Activated effector memory CD4-positive, alpha-beta T cell treated with anti-CD3 and anti-CD28 coated beads, Interleukin-2, amount 50 U/mL, for 16 hours (primary cell): ENCODE data around the gene TIMM44.

ENCODE experiments used
- DNase-seq: peaks from one replicate; pipeline ENCODE4 v3.0.0-alpha.2; 2020

The TIMM44 gene, protein sequence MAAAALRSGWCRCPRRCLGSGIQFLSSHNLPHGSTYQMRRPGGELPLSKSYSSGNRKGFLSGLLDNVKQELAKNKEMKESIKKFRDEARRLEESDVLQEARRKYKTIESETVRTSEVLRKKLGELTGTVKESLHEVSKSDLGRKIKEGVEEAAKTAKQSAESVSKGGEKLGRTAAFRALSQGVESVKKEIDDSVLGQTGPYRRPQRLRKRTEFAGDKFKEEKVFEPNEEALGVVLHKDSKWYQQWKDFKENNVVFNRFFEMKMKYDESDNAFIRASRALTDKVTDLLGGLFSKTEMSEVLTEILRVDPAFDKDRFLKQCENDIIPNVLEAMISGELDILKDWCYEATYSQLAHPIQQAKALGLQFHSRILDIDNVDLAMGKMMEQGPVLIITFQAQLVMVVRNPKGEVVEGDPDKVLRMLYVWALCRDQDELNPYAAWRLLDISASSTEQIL

DNA sequence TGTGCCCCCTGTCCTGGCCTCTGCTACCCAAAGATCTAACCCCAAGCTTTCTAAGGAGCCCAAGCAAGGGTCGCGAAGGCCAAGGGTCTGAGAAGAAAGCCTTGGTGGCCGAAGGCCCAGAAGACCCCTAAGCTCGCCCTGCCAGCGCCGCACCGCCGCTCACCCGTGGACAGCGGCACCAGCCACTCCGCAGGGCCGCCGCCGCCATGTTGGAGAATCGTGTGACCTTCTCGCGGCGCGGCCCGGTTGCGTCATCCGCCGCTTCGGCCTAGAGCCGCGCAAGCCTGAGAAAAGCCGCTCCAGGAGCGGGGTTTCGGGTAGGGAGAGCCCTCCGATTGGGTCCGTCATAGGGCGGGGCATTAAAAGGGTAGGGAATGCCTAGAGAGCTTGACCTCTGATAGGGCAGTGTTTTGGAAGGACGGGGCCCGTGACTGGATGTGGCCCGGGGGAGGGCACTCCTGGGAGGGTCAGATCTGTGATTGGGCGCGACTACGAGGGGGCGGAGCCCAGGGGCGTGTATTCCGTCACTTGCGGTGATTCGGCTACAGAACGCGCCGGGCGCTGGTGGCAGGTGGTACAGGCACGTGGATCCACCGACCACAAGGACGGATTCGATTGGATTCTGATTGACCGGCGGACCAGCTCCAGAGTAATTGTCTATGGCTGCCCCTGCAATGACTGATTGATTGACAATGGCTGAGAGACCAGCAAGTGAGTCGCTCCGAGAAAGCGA is at the start of gene TIMM44:
Gene TIMM44, minus strand, starts transcription at position 223 of the 733 bp plus-strand sequence. Its CDS starts 15 bp downstream, at position 208.
- DNase-seq, result peak; percentile 100

DNA sequence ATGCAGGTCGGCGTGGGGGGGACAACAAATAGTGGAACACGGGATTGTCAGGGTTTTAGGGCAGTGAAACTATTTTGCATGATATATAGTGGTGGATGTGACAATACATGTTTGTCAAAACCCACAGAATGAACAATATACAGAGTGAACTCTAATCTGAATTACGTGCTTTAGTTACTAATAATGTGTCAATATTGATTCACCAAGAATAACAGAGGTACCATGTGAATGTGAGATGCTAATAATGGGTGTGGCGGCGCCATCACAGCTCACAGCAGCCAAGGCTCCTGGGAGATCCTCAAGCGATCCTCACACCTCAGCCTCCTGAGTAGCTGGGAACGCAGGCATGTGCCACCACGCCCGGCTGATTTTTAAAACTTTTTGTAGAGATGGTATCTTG is 49.1 kb upstream of the TIMM44 start:
- no peak for DNase-seq

DNA sequence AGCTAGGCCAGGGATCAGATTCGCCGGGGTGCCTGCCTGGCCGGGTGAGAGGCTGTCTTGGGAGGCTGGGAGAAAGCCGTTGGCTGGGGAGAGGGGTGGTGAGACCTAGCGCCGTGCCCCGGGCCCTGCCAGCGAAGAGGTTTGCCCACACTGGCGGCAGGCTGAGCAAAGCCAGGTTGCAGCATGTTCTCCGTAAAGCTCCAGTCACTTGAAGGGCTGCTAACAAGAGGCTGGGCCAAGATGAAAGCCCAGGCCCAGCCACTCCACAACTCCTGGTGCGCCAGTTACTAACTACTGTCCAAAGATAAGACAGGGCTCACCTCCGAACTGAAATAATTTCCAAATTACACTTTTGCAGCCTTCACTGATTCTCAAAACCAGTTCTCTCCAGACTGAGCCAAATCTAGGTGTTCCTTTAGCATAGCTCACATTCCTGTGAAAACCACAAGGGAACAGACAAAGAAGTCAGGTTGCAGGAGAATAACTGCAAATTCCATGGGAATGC is 45.7 kb upstream of the TIMM44 start:
- no peak for DNase-seq

DNA sequence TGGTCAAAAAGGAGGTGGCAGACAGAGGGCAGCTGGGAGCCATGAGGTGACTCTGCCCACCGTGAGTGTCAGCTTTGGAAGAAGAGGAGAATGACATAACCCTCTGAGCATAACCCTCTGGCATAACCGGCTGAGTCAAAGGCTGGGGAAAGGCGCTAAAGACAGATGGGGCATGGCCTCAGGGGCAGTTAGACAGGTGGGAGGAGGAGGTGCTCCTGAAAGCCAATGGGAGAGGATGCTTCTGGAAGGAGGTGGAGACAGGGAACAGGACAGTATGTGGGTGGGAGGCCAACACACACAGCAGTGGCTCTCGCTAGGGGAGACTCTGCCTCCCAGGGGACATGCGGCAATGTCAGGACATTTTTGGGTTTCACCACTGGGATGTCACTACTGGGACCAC is 44.8 kb upstream of the TIMM44 start:
- DNase-seq, result no peak

DNA sequence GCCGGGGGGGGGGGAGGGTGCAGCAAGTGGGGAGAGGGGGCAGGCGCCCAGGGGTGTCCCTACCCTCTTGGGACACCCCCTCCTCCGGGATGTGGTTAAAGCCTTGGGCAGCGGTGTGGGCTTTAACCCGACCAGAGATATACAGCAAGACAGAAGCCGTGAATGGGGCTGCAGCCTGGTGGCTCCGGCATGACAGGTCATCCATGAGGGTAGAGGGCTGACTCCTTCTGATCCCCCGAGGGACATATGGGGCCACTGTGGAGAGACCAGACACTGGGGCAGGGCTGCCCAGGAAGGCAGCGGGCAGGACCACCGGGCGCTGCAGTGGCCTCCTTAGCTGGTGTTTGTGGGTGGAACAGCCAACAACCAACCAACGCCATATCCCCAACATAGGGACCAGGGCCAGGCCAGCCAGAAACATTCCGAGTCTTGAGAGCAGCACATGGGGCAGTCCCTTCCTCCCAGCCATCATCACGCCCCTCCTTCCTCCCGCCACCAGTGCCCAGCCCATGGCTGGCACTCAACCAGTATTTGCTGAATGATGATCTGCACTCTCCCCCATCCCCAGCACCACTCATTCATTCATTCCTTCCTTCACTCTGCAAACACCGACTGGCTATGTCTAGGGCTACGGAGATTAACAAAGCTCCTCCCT is 43.8 kb upstream of the TIMM44 start:
- no peak for DNase-seq

DNA sequence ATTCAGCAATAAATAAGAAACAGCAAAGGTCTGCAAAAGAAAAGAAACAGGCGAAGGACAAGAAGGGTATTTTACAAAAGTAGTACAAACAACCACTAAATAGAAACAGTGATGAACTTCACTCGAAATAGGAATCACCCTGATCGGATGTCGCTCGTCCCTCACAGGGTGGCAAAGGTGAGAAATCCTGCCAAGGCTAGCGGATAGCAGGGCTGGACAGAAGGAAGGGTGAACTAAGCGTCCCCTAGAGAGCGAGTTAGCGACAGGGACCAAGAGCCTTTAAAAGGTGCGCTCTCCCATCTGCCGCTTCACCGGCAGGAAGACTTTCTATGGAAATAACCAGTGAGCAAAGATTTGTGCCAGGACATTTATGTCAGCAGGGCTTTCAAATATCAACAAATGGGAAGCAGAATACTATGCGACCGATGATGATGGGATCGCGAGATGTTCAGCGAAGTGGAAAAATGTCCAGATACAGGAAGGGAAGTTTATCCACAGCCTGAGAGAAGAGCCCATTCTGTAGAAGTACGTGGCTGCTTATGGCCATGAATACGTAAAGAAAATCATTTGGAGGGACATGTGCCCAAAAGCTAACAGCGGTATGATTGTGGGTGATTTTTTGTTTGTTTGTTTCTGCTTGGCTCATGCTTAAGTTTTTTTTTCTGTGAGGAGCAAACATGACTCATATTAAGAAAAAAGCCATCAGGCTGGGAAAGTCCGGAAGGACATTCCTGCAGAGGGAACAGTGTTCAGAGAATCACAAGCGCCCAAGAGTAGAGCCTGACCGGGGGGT is 43.1 kb upstream of the TIMM44 start:
- no peak for DNase-seq

DNA sequence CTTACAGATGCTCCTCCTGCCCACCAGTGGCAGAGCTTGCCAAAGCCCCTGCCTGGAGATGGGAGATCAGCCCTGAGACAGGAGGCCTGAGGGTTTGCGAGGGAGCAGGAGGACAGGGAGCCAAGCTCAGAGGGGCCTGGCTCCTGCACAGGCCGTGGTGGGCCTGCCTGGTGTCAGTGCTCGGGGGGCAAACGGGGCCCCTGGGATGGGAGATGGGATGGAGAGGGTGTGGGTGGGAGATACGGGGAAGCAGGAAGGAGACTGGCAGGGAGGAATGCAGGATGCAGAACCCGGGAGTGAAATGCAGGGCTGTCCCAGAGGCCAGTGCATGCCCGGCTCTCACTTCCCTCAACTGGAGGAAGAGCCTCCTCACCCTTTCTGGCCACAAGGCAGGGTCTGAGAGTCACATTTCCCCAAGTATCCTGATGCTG is 42.0 kb upstream of the TIMM44 start:
- no peak for DNase-seq

DNA sequence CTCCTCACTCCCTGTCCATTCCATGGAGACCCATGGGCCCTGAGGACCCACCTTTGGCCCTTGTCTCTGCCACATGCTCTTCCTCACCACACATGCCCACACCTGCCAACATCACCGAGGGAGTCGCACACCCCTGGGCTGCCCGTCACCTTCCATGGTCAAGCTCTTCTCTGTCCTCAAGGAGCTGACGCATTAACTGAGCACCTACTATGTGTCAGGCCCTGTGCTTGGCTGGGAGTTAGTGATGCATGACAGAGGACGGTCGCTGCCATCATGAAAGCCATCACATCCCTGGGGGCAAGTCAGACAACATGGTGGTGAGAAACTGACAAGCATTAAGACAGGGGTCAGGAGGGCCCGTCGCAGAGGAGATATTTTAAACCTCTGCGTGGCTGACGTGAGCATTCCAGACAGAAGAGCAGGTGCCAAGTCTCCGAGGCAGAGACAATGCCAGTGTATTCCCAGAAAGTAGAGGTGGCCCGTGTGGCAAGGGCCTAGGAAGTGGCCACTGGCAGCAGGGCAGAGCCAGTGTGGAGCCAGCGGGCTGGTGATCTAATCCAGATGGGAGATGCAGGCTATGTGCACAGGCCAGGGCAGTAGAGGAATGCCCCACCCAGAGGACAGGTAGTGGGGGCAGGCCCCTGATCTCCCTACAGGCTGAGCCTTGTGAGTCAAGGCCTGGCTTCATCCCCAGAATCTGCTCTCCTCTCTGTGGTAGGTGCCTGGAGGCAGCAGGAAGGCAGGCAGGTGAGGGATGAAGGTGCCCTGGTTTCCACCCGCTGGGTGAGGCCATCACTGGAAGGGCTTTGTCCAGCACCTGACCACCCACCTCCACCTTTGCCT is 40.8 kb upstream of the TIMM44 start:
- DNase-seq, result no peak

DNA sequence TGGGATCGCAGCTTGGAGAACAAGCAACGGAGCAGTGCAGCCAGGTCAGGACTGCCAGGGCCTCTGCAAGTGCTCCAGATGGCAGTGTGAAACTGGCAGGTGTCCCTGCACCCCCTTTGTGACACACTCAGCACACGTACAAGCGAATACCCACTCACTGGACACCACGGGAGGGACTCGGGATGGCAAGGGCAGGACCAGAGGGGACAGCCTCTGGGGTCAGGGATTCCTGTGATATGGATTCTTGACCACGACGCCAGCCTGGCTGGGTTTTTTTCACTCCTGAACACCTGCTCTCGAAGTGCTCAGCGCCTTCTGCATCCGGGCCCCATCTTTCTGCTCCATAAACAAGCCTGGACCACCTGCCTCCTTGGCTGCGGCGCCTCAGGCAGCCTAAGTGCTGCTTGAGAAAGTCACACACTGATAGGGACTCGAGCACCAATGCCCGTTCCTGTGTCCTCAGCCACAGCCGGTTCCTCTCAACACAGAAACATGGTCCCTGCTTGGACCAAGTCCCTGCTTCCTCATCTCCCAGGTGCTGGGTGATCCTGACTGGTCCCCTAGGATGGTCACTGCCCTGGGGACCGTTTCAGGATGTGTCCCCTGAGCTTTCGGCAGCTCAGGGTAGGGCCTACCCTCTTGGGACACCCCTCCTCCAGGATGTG is 40.0 kb upstream of the TIMM44 start:
- no peak for DNase-seq

DNA sequence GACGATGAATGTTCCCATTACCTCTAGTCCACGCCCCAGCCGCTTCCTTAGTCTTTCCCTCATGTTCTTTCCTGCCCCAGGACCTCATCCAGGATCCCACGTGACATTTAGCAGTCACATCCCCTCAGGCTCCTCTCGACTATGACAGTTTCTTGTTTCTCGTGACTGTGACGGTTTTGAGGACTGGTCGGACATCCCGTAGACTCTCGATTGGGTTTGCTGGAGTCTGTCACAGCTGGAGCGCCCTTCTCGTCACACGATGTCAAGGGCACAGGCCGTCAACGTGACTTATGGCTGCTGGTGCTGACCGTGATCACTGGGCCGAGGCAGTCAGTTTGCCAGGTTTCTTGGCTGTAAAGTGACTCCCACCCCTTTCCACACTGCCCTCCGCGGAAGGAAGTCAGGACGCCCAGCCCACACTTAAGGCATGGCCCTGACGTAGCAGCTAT is 39.2 kb upstream of the TIMM44 start:
- no peak for DNase-seq

DNA sequence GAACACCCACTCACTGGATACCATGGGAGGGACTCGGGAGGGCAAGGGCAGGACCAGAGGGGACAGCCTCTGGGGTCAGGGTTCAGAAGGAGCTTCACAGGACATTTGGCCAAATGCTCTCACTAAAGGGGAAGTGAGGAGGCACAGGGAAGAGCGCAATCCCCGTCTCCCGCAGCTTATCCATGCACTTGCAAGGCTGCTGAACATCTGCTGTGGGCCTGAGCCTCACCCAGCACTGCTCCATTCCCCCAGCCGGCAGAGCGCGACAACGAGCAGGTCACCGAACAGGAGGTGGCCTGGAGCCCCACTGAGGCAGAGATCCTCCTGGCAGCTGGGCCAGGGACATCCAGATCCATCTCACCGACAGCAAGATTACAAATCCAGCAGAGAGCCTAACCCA is 38.6 kb upstream of the TIMM44 start:
- DNase-seq, result no peak

DNA sequence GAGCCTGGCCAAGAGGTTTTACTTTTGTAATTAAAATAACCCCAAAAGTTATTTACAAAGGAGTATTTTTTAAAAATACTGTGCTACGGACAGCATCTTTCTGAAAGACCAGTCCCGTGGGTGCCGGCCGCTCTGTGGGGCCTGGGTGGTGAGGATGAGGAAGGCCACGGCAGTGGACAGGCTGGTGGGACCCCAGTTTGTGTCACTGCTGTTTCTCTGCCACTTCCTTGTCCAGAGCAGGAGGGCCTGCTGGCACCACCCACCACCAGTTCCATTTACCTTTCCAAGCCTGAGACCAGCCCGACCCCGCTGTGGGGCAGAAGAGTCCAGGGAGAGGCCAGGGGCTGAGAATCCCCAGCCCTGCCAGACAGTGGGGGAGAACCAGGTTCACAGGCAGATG is 38.2 kb upstream of the TIMM44 start:
- no peak for DNase-seq

DNA sequence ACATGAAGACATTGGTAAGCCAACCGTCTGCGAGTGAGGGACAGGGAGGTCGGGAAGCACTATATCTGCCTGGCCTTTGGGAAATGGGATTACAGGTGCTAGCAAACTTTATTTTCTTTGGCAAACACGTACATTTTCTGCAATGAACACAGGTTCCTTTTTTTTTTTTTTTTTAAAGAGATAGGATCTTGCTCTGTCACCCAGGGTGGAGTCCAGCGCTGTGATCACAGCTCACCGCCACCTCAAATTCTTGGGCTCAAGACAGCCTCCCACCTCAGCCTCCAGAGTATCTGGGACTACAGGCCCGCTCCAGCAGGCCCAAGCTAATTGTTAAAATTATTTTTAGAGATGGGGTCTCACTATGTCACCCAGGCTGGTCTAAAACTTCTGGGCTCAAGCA is 37.7 kb upstream of the TIMM44 start:
- DNase-seq, result no peak

DNA sequence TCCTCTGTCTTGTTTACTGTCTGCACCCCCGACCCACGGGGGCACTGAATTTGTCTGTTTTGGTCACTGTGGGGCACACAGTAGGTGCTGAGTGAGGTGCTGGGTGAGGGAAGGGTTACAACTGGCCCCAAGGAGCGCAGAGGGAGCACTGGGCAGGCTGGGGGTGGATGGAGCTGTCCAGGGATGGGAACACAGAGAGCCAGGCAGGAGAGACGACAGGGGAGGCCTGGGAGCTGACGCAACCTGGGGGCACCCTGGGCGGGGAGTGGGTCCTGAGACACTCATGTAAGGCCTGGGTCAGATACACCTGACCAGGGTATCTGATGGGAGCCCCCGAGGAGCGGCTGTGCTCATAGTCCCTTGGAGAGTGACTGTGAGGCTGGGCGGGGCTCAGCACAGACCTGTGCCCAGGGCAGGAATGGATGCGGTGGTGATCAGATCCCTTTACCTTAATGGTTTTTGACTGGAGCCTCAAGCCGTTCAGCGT is 37.2 kb upstream of the TIMM44 start:
- no peak for DNase-seq

DNA sequence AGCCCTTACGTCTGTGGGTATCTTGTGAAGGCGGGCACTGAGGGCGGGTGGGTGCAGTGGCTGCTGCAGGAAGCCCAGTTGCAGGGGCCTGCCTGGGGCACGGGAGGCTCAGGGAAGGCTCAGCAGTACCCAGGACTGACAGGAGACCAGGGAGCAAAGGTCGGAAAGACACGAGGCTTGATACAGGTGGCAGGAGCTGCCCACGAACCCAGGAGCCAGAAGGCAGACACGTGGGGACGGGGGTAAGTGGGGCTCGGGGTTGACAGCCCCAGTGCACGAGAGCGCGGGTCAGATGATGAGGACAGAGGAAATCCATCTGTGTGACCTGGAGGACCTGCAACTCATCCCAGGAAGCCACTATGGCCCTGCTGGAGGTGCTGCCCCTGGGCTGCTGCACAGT is 36.7 kb upstream of the TIMM44 start:
- no peak for DNase-seq

DNA sequence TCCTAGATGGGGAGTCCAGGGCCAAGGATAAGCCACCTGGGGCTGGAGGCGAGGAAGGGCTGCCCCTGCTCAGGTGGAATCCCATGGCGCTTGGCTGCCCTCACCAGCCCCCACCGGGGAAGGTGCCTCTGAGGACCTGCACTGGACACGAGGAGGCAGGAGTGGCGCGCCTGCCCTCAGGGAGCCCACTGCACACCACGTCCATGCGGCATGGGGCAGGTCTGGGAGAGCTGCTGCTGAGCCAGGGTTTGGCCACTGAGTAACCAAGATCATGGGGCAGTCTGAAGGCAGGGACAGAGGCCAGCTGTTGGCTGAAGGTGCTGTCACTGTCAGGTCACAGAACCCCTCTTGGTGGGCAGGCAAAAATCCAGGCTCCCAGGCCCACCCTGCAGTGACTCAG is 36.1 kb upstream of the TIMM44 start:
- no peak for DNase-seq

DNA sequence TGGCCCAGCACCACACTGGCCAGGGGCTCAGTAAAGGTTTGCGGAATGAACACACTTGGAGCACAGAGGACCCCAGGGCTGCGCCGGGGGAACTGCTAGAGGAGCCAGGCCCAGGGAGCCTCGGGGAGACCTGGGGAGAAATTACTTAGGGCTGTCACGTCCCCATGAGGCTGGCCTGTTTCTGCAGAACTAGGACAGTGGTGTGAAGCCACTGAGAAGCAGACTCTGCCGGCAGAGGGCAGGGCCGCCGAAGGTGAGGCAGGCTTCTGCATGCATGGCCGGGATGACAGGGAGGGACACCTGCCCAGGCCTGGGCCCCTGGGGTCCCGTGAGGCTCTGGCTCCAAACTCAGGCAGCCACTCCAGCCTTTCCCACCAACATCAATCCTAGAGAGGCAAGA is 35.5 kb upstream of the TIMM44 start:
- DNase-seq, result no peak

DNA sequence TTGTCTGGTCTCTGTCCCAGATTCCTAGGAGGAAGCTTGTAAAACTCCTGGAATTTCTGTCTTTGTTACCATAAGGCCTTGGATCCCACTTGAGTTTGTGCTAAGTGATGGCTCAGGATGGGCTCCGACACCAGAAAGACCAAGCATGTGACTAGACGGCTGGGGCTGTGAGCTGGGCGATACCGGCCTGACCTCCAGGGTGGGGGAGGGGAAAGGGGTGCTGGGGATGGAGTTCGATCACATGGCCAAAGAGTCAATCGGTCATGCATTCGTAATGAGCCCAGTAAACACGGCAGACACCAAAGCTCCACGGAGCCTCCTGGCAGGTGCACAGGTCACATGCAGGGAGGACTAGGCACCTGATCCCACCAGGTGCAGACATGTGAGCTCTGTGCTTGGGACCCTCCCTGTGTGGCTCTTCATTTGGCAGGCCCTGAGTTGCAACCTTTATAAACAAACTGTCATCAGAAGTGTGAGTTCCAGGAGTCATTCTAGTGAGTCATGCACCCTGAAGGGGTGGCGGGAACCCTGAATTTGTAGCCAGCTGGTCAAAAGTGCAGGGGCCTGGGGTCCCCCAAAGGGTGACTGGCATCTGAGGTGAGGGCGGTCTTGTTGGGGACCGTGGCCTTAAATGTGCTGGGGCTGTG is 34.8 kb upstream of the TIMM44 start:
- no peak for DNase-seq

DNA sequence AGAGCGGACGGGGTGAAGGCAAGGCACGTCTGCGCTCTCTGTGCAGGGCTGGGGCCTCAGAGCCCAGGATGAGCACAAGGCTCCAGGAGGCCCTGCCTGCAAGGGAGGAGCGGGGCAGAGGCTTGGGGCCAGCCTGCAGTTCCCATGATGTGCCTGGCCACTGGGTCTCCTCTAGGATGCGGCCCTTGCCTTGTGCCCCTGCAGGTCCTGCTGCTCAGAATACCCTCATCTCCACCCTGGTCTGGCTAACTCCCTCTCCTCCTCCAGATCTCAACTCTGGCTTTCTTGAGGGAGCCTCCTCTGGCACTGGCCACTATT is 34.2 kb upstream of the TIMM44 start:
- no peak for DNase-seq

DNA sequence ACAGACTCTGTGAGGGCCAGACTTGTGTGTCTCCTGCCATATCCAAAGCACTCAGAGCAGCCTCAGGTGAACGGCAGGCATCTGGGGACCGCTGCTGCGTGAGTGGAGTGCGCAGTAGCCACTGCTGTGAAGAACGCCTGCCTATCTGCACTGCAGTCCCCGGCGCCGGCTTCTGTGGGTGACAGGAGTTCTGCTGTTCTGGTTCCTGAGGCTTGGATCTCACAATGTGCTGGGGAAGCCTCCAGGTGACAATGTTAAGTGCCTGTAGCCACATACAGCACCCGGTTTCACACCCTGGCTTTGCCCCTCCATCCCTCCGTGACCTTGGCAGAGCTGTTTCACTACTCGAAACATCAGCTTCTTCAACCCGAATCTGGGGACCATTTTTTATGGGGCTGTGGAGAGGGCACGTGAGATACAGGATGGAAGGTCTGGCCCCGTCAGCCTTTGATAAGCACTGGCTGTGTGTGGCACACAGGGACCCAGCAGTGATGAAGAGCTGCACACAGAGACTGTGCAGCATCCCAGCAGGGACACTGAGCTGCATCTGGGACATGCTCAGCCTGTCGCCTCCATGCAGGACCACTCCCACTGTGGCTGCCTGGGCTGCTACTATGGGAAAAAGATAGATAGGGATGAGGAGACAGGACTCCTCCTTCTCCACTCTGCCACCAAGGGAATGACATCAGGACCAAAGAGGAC is 33.7 kb upstream of the TIMM44 start:
- DNase-seq, result no peak
